OCI-LY1 (cell line): ENCODE data around the gene AVP.

Source experiments
- H2AFZ ChIP-seq: fragments of 200-600 bp; sonication (generic), shearing (Covaris generic); 2 replicates; pipeline ENCODE4 v1.6.0; 2014; ENCODE audit warnings: antibody characterized with exemption, mild to moderate bottlenecking, low read length
- H3F3A ChIP-seq: fragments of 200-600 bp; sonication (generic), shearing (Covaris generic); 2 replicates; pipeline ENCODE4 v1.6.0; 2014; ENCODE audit warnings: mild to moderate bottlenecking, antibody characterized with exemption, low read length, moderate library complexity; ENCODE audit not compliant: insufficient read depth
- H3K27ac ChIP-seq: fragments of 200-600 bp; sonication (generic); 2 replicates; pipeline ENCODE4 v1.5.1; 2014; ENCODE audit warnings: low read length, mixed run types, mild to moderate bottlenecking, low read depth; ENCODE audit not compliant: poor library complexity, severe bottlenecking
- H3K27me3 ChIP-seq: fragments of 200-600 bp; sonication (generic); 2 replicates; pipeline ENCODE4 v1.6.0; 2014; ENCODE audit warnings: antibody characterized with exemption, mild to moderate bottlenecking, low read length, moderate library complexity; ENCODE audit not compliant: insufficient read depth
- H3K36me3 ChIP-seq: fragments of 200-600 bp; sonication (generic); 2 replicates; pipeline ENCODE4 v1.6.1; 2014; ENCODE audit warnings: mild to moderate bottlenecking, antibody characterized with exemption, low read length, moderate library complexity, mixed read lengths; ENCODE audit not compliant: insufficient read depth
- H3K4me1 ChIP-seq: fragments of 200-600 bp; sonication (generic); 2 replicates; pipeline ENCODE4 v1.5.1; 2014; ENCODE audit warnings: mild to moderate bottlenecking, low read length, moderate library complexity; ENCODE audit not compliant: insufficient read depth, severe bottlenecking
- H3K4me2 ChIP-seq: fragments of 200-600 bp; sonication (generic), shearing (Covaris generic); 2 replicates; pipeline ENCODE4 v1.6.1; 2014; ENCODE audit warnings: low read length
- H3K4me3 ChIP-seq: fragments of 200-600 bp; sonication (generic); 2 replicates; pipeline ENCODE4 v1.5.1; 2014; ENCODE audit warnings: low read length, low read depth, mild to moderate bottlenecking, mixed read lengths; ENCODE audit not compliant: poor library complexity, severe bottlenecking
- H3K79me2 ChIP-seq: fragments of 200-600 bp; shearing (Covaris generic); 2 replicates; pipeline ENCODE4 v1.6.1; 2016; ENCODE audit warnings: mixed run types, low read length, mixed read lengths; ENCODE audit not compliant: insufficient read depth
- H3K9ac ChIP-seq: fragments of 200-600 bp; sonication (generic), shearing (Covaris generic); 2 replicates; pipeline ENCODE4 v1.6.1; 2014; ENCODE audit warnings: mild to moderate bottlenecking, low read length, mixed read lengths
- H3K9me2 ChIP-seq: fragments of 200-600 bp; sonication (generic), shearing (Covaris generic); 2 replicates; pipeline ENCODE4 v1.6.1; 2014; ENCODE audit warnings: low read depth, mild to moderate bottlenecking, low read length, mixed read lengths
- H3K9me3 ChIP-seq: fragments of 200-600 bp; shearing (Covaris generic); 2 replicates; pipeline ENCODE4 v1.6.1; 2014; ENCODE audit warnings: low read length, mixed read lengths
- H4K20me1 ChIP-seq: fragments of 200-600 bp; sonication (generic), shearing (Covaris generic); 2 replicates; pipeline ENCODE4 v1.6.0; 2016; ENCODE audit warnings: mild to moderate bottlenecking, low read length; ENCODE audit not compliant: insufficient read depth
- CTCF ChIP-seq: fragments of 200-600 bp; sonication (generic), shearing (Covaris generic); IDR thresholded peaks from 2 replicates; pipeline ENCODE4 v1.5.1; 2017; ENCODE audit warnings: mild to moderate bottlenecking, antibody characterized with exemption, low read length, moderate library complexity, mixed read lengths
- EZH2 ChIP-seq: fragments of 200-600 bp; sonication (generic), shearing (Covaris generic); IDR thresholded peaks from 2 replicates; pipeline ENCODE4 v1.8.0; 2017; ENCODE audit warnings: borderline replicate concordance, mixed run types, mild to moderate bottlenecking, antibody characterized with exemption, low read length, moderate library complexity, mixed read lengths

AVP gene

GRCh38 chr20:3100480-3100879 is 16.0 kb upstream of the AVP start:
- Histone ChIP-seq H4K20me1 (no peaks in the 10 kb centered on the region), H3K79me2 (no peaks in the 10 kb centered on the region), H3F3A (no peaks in the 10 kb centered on the region), H3K9me3 (no peaks in the 10 kb centered on the region), H3K27me3 (no peaks in the 10 kb centered on the region), H3K9me2 (no peaks in the 10 kb centered on the region), H3K27ac (no peak overlapping the region), H3K9ac (no peak overlapping the region), H3K4me1 (no peaks in the 10 kb centered on the region), H3K4me3 (no peak overlapping the region), H3K36me3 (no peaks in the 10 kb centered on the region), H2AFZ (no peak overlapping the region), H3K4me2 (no peak overlapping the region)
- TF ChIP-seq EZH2 (no peak), CTCF (no peak)

- H2AFZ ChIP-seq = no peak overlapping the region
- H3K27ac ChIP-seq = no peak overlapping the region
- no peaks in the 10 kb centered on the region for H3K4me1 ChIP-seq
- no peaks in the 10 kb centered on the region; the same call in 1 of the 2 replicates for H3K27me3 ChIP-seq
- no peak overlapping the region for H3K4me2 ChIP-seq
- no peak overlapping the region for H3K4me3 ChIP-seq
- no peaks in the 10 kb centered on the region for H3K79me2 ChIP-seq
- H4K20me1 ChIP-seq = no peaks in the 10 kb centered on the region
- H3F3A ChIP-seq = no peaks in the 10 kb centered on the region
- no peaks in the 10 kb centered on the region for H3K9me3 ChIP-seq
- no peaks in the 10 kb centered on the region for H3K9me2 ChIP-seq
- no peak for TF ChIP-seq EZH2
- no peak for TF ChIP-seq CTCF
- H3K36me3 ChIP-seq = no peaks in the 10 kb centered on the region
- H3K9ac ChIP-seq = no peak overlapping the region
Measured at GRCh38 chr20:3094848-3095629, 10.5 kb upstream of the AVP start.

GRCh38 chr20:3093861-3094361 is 9.4 kb upstream of the AVP start:
- no peak overlapping the region for H2AFZ ChIP-seq
- H3F3A ChIP-seq = no peaks in the 10 kb centered on the region
- H3K27ac ChIP-seq = no peak overlapping the region
- no peak overlapping the region for H3K9ac ChIP-seq
- H3K4me3 ChIP-seq = no peak overlapping the region
- no peak for TF ChIP-seq EZH2
- no peak for TF ChIP-seq CTCF
- no peaks in the 10 kb centered on the region for H3K9me3 ChIP-seq
- no peaks in the 10 kb centered on the region; the same call in 1 of the 2 replicates for H3K27me3 ChIP-seq
- H3K36me3 ChIP-seq = no peaks in the 10 kb centered on the region
- no peaks in the 10 kb centered on the region for H3K4me1 ChIP-seq
- H4K20me1 ChIP-seq = no peaks in the 10 kb centered on the region
- no peak overlapping the region for H3K4me2 ChIP-seq
- H3K9me2 ChIP-seq = no peaks in the 10 kb centered on the region
- no peaks in the 10 kb centered on the region for H3K79me2 ChIP-seq
